Epithelial cell of esophagus (primary cell): ENCODE data around the gene BFSP1.

Experiments used
- DNase-seq: peaks from one replicate; pipeline ENCODE4 v3.0.0; 2010; ENCODE audit warnings: low read depth
- H3K4me3 ChIP-seq: 2 replicates; pipeline ENCODE4 v1.5.1; 2011; ENCODE audit warnings: mild to moderate bottlenecking, low read length, control low read depth
- TF ChIP-seq, protein P1 (sequence below): IDR thresholded peaks from 2 replicates; pipeline ENCODE4 v1.5.1; 2011; ENCODE audit warnings: low read depth, mild to moderate bottlenecking, low read length, control low read depth, inconsistent platforms; ENCODE audit not compliant: insufficient read depth; ENCODE audit errors: missing control alignments

BFSP1 gene

DNA sequence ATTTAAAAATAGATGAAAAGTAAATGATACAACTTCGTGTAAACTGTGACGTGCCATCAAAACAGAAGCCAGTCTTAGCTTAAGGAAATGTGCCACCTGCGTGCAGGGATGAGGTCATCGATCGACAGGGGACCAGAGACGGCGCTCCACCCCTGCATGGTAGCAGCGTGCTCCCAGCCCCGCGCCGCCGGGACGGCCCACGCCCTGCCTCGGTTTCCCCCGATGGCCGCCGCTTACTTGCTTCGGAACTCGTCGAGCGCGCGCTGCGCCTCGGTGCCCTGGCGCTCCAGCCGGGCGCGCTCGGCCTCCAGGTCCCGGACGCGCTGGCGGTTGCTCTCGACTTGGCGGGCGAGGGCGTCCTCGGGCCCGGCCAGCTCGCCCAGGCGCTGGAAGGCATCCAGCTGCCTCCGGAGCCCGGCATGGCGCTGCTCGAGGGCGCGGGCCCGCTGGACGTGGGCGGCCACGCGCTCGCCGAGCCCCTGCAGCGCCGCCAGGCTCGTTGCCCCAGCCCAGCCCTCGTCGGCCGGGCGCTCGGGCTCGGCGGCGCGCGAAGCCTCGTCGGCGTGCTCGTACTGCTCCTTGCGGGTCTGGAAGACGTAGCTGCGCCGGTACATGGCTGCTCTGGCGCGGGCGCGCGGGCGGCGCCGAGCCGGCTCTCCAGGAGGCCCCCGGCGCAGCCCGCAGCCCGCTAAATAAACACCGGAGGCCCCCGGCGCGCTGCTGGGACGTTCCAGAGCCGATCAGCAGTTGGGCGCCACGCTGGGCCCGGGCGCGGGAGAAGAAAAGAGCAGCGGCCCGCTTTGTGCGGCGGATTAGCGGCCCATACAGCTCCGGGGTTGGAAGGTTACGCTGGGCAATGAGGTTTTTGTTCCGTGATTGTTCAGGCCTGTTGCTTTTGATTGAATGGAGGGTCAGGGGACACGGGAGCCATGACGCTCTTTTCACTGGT lies at the start of gene BFSP1:
BFSP1 (minus strand) TSS at position 664 of the 949 bp plus-strand sequence; CDS start at position 614, 50 bp downstream.
- peak within 1 kb of the TSS; percentile 42 for H3K4me3 ChIP-seq
- peak; percentile 58 for DNase-seq
- TF ChIP-seq, protein P1, sequence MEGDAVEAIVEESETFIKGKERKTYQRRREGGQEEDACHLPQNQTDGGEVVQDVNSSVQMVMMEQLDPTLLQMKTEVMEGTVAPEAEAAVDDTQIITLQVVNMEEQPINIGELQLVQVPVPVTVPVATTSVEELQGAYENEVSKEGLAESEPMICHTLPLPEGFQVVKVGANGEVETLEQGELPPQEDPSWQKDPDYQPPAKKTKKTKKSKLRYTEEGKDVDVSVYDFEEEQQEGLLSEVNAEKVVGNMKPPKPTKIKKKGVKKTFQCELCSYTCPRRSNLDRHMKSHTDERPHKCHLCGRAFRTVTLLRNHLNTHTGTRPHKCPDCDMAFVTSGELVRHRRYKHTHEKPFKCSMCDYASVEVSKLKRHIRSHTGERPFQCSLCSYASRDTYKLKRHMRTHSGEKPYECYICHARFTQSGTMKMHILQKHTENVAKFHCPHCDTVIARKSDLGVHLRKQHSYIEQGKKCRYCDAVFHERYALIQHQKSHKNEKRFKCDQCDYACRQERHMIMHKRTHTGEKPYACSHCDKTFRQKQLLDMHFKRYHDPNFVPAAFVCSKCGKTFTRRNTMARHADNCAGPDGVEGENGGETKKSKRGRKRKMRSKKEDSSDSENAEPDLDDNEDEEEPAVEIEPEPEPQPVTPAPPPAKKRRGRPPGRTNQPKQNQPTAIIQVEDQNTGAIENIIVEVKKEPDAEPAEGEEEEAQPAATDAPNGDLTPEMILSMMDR = no peak

DNA sequence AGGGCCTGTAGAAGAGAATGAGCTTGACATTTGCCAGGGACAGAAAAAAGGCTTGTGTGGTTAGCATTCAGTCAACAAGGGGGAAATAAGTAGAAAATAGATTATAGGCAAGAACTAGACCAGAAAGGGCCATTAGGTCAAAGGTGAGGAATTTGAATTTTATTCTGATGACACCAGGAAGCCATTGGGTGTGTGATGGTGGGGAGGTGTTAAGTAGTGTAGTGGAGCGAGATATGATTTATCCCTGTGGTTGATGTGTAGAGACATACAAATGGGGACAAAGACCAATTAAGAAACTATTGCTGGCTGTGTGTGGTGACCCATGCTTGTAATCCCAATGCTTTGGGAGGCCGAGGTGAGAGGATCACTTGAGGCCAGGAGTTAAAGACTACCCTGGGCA lies 49.7 kb upstream of the BFSP1 start:
- TF ChIP-seq, protein P1 = no peak
- DNase-seq = no peak
- H3K4me3 ChIP-seq = no peak overlapping the region

DNA sequence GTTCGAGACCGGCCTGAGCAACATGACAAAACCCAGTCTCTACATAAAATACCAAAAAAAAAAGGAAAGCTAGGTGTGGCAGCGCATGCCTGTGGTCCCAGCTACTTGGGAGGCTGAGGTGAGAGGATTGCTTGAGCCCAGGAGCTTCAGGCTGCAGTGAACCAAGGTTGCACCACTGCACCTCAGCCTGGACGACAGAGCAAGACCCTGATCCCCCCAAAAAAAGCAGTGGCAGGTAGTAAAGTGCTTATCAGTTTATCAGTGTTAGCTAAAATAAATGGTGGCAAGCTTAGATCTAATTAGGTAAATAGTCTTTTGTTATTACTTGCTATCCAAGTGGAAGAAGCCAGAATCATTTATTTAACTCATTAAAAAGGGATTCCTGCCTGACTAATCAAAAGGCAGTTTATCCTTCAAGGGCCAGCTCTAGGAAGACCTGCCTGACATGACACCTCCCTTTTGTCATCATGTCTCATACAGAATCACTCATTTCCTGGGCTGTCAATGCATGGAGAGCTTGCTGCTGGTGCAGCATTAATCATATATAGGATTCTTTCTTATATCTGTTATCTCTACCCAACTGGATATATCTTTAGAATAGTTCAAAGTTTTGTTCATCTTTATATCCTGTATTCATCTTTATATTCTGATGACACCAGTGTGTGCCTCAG lies 48.3 kb upstream of the BFSP1 start:
- TF ChIP-seq, protein P1 = no peak
- H3K4me3 ChIP-seq = no peak overlapping the region
- DNase-seq = peak; percentile 88

DNA sequence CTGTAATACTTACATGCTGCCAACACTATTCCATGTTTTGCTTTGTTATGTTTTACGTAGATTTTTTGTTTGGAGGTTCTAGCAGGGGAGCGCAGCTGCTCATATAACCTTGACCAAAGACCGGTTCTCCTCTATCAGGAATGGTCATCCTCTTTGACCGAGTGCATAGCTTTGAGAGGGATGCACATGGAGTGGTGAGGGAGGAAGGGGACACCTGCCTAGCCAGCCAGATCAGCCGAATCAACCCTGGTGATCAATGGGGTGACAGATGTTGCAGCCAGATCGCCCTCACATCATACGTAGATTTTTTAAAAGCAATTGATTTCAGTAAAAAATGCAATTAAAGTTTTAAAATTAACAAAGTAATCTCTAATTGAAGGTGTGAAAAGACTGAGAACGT lies 45.0 kb upstream of the BFSP1 start:
- TF ChIP-seq, protein P1 = no peak
- no peak for DNase-seq
- no peak overlapping the region for H3K4me3 ChIP-seq

DNA sequence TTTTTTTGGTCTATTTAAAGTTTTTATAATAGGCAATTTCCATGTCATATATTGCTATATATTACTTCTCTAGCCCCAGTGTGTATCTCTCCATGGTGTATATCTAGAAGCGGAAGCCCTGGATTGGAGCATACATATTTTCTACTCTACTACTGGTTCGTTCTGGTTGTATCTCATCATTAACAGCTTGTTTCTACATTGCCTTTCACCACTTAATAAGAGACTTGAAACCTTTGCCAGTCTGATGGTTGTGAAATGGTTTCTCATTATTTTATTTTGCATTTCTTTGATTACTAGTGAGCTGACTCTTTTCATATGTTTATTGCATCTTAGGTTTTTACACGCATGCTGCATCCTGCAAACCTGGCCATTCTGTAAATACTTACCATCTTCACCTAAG lies 42.3 kb upstream of the BFSP1 start:
- peak overlapping the region; percentile 95 for H3K4me3 ChIP-seq
- TF ChIP-seq, protein P1 = no peak
- DNase-seq = no peak

DNA sequence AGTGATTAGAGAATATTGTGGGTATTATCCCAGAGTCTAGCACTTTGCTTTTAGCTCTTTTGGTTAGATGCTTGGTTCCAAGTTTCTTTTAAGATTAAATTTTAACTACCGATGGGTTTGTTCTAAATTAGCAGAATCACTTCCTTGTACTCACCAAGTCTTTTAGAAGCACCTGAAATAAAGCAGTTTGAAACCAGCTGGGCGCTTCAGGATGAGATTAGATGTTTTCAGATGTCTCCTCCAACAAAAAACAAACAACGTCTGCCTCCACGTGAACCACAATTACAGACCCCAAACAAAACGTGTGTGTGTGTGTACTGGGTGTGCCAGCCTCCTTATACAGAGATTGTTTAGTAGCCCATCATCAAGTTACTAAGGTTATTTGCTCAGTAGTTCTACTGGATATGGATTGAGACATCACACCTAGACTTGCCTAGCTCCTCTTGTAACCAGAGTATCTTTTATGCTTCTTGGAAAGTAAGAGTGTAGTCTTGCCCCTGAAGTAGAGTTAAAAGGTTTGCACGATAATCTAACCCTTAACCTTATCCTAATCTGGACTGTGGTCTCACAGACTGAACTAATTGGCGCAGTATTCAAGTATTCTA lies 41.0 kb upstream of the BFSP1 start:
- DNase-seq = peak; percentile 50
- H3K4me3 ChIP-seq = peak overlapping the region; percentile 95
- TF ChIP-seq, protein P1 = no peak
